HepG2 (cell line): ENCODE results near the gene ALB. TPM values are rescaled to one million over a fixed set of nuclear protein-coding genes. Genes with fewer than 3 reads are reported as not detected.
A peak's percentile ranks its signal among the peaks of the same experiment; 100 is the strongest.

Experiments used
- AHDC1 ChIP-seq: sonication (generic); formaldehyde crosslinking; IDR thresholded peaks from 2 replicates; pipeline ENCODE4 v1.5.1; 2020; ENCODE audit warnings: mild to moderate bottlenecking, missing genetic modification reagents, borderline replicate concordance
- ETV6 ChIP-seq: sonication (generic); formaldehyde crosslinking; conservative IDR thresholded peaks from 2 replicates; pipeline ENCODE4 v1.4.0; 2020; ENCODE audit warnings: missing genetic modification reagents
- JDP2 ChIP-seq: sonication (generic); formaldehyde crosslinking; IDR thresholded peaks from 2 replicates; pipeline ENCODE4 v1.8.1; 2022; ENCODE audit warnings: missing genetic modification reagents, borderline replicate concordance
- KIAA2018 ChIP-seq: sonication (generic); formaldehyde crosslinking; IDR thresholded peaks from 2 replicates; pipeline ENCODE4 v1.5.0; 2020; ENCODE audit warnings: mild to moderate bottlenecking, missing genetic modification reagents, borderline replicate concordance
- RERE ChIP-seq: IDR thresholded peaks from 2 replicates; pipeline ENCODE4 v1.6.1; 2016; ENCODE audit warnings: low read depth, missing genetic modification reagents, missing compliant biosample characterization
- TAF15 ChIP-seq: fragments of 200-400 bp; formaldehyde crosslinking; IDR thresholded peaks from one replicate; pipeline ENCODE4 v1.6.1; 2018; ENCODE audit warnings: mild to moderate bottlenecking, low read depth, low read length; ENCODE audit not compliant: poor library complexity, severe bottlenecking
- polyA plus RNA-seq, 8 experiments: library from polyadenylated mRNA; depleted of rRNA in 3 of 8; stranded (reverse) in 7 of 8; unstranded in 1 of 8; fragments of >200 nt; fragmentation: Illumina TruSeq in 4 of 8; extraction: Trizol in 4 of 8; gene quantifications; 2 replicates each; pipeline versions ENCODE4 v1.2.1 to v1.2.3, GENCODE V29; 2011 to 2016; ENCODE audit warnings: low read depth in 4 of 8, missing spikeins in 1 of 8, mixed read lengths in 1 of 8; ENCODE audit not compliant: insufficient read depth in 1 of 8
- total RNA-seq, 5 experiments: library from RNA; depleted of rRNA; stranded (reverse); fragments of >200 nt; fragmentation: Illumina TruSeq; extraction: Trizol; gene quantifications; 2 replicates each; pipeline ENCODE4 v1.2.3, GENCODE V29; 2016; ENCODE audit warnings: low read depth in 1 of 5

ALB gene
- total and polyA plus RNA-seq, 2 of the 13 experiments (the other 11 are each of a cell fraction or from before 2014, with no cell fraction given), result 22,259 to 22,625 TPM

GRCh38 chr4:73429826-73430587, 25.9 kb downstream of the ALB start (continued):
- TF ChIP-seq RERE (CRISPR knock-in tag), result peak; percentile 42; the same call in 1 of the 2 replicates
- peak; percentile 71; the same call in 1 of the 2 replicates for TF ChIP-seq AHDC1
- no peak for TF ChIP-seq KIAA2018 (CRISPR knock-in tag)
- no peak for TF ChIP-seq TAF15
- no peak for TF ChIP-seq JDP2 (CRISPR knock-in tag)
- no peak for TF ChIP-seq ETV6
